NOMO-1 treated with dmso at 0.1 percent for 144 hours (cell line): ENCODE data around the gene BAIAP3.
"Not testable (repeated sequence)": the region's sequence is repeated elsewhere in the genome, so short reads cannot be mapped to it uniquely, and the experiment has no call there.

ENCODE experiments used
- DNase-seq: peaks from one replicate; lab custom pipeline; 2025; ENCODE audit not compliant: unreplicated experiment; lab: John Stamatoyannopoulos, UW

Gene BAIAP3

GRCh38 chr16:1315081-1316032 is 18.1 kb upstream of the BAIAP3 start:
- DNase-seq: no peak

DNA sequence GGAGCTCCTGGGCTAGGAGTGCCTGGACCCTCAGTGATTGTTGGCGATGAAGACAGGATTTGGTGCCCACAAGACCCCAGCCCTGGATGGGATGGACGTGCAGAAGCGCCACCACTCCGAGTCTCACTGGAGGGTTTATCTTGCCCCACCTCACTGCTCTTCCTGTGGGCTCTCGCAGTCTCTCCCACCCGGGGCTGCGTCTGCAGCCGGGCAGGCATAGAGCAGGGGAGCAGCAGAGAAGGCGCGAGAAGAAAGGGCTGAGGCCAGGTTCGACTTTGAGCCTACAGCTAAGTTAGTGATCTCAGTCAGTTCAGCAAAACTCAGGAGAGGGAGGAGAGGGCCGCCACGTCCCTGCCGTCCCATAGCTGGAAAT is 17.4 kb upstream of the BAIAP3 start:
- DNase-seq: no peak

- DNase-seq: no peak
Observed at GRCh38 chr16:1317479-1318267, 15.8 kb upstream of the BAIAP3 start.

GRCh38 chr16:1318268-1318545 is 15.2 kb upstream of the BAIAP3 start:
- DNase-seq: no peak

GRCh38 chr16:1319041-1319440 is 14.4 kb upstream of the BAIAP3 start:
- DNase-seq: no peak

- no peak for DNase-seq
Observed at GRCh38 chr16:1320097-1320496, 13.3 kb upstream of the BAIAP3 start.

DNA sequence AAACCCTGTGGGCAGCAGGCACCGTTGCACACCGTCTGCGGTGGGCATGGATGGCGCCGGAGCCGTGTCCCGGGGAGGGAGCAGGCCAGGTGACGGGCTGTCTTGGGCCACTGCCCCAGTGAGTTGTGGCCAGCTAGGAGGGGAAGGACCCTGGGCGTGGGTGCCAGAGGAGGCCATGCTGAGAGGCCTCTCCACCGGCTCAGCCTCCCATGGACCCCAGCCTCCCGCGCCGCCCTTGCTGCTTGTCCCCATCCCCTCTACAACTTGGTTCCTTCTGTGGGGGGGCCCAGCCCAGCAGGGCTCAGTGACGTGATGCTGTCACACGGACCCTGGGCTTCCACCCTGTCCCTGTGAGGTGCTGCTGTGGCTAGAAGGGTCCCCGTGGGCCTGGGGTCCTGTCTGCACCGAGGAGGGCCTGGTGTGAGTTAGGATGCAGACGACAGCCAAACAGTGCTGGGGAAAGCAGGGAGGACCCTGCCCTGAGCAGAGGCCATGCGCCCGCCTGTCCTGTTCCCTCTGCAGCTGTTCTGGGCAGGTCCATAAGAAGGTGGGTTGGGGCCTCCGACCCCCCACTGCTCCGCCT is 12.7 kb upstream of the BAIAP3 start:
- DNase-seq: no peak

- DNase-seq: no peak
Observed at GRCh38 chr16:1322407-1322806, 11.0 kb upstream of the BAIAP3 start.

DNA sequence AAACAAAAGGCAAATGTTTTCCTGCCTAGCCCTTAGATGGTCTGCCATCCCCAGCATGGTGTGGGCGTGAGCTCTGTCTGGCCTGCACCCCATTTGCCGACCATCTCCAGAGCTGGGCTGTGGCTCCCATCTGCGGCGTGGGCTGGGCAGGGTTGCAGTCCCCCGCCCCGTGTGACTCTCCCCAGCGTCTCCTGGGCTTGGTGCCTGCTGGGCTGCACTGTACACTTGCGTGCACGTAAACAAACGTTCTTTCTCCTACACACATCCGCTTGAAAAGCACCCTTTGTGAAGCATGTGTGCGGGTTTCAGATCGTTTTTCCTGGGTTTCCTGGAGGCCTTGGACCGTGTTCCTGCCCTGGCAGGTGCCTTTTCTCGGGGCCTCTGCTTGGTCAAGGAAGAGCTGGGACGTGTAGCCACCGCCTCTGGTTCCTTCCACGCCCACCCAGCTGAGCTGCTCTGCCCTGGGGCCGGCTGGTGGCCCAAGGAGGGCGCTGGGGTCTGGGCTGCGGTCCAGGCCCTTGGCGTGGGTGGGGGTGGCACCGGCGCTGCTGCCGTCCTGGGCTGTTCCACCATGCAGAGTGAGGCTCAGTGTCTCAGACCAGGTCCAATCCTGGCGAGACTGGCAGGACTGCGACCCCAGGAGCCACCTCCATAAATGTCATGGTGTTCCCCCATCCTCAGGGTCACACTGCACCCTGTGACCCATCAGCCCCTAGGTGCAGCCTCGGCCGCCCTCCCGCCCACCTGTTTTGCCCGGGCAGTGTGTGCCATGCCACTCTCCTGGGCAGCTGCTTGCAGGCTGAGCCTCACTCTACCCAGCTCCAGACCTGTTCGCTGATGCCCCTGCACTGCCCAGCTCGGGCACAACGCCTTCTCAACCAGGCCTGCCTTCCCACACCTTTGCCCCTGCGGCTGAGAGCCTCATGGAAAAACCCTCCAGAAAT is 9.9 kb upstream of the BAIAP3 start:
- DNase-seq: no peak

GRCh38 chr16:1324286-1324826 is 9.1 kb upstream of the BAIAP3 start:
- no peak for DNase-seq

DNA sequence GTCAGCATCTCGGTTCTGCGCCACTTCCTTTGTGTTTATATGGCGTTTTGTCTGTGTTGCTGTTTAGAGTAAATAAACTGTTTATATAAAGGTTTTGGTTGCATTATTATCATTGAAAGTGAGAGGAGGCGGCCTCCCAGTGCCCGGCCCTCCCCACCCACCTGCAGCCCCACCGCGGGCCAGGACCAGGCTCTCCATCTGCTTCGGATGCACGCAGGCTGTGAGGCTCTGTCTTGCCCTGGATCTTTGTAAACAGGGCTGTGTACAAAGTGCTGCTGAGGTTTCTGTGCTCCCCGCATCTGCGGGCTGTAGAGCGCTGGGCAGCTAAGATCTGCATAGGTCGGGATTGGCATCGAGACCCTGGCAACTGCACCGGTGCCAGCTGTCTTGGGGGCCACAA is 8.2 kb upstream of the BAIAP3 start:
- DNase-seq: no peak

GRCh38 chr16:1325673-1326371 is 7.6 kb upstream of the BAIAP3 start:
- no peak for DNase-seq

- DNase-seq: no peak
Observed at GRCh38 chr16:1326391-1326790, 7.1 kb upstream of the BAIAP3 start.

- DNase-seq: no peak
Observed at GRCh38 chr16:1326946-1327618, 6.4 kb upstream of the BAIAP3 start.

DNA sequence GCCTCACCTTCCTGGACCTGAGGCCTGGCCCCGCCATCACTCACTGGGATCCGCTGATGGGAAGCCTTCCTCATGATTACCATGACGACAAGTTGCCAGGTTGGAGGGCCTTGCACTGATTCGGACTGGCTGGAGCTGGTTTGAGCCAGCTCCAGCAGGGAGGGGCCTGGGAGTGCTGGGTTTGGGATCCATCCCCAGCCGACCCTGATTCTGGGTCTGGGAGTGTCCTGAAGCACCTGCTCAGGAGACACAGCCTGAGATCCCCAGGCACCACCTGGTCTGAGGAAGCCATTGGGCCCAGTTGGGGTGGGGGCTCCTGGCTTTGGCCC is 5.9 kb upstream of the BAIAP3 start:
- no peak for DNase-seq

DNA sequence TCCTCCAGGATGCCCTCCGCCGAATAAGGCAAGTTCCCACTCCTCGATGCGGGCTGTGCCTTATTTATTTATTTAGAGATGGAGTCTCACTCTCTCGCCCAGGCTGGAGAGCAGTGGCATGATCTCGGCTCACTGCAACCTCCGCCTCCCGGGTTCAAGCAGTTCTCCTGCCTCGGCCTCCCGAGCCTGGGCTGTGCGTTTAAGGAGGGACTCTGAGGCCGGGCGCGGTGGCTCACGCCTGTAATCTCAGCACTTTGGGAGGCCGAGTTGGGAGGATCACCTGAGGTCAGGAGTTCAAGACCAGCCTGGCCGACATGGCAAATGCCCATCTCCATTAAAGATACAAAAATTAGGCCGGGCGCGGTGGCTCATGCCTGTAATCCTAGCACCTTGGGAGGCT is 5.3 kb upstream of the BAIAP3 start:
- not testable (repeated sequence) for DNase-seq

DNA sequence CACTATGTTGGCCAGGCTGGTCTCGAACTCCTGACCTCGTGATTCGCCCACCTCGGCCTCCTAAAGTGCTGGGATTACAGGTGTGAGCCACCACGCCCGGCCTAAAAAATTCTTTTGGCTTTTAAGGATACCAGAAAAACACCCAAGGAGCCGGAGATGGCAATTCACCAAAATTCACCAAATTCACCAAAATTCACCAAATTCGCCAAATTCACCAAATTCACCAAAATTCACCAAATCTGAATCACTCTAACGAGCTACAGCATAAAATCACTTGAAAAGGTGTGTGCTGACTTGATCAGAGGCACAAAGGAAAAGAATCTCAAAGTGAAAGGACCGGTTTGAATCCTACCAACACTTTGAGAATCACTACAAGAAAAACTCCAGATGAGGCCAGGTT is 4.5 kb upstream of the BAIAP3 start:
- not testable (repeated sequence) for DNase-seq

DNA sequence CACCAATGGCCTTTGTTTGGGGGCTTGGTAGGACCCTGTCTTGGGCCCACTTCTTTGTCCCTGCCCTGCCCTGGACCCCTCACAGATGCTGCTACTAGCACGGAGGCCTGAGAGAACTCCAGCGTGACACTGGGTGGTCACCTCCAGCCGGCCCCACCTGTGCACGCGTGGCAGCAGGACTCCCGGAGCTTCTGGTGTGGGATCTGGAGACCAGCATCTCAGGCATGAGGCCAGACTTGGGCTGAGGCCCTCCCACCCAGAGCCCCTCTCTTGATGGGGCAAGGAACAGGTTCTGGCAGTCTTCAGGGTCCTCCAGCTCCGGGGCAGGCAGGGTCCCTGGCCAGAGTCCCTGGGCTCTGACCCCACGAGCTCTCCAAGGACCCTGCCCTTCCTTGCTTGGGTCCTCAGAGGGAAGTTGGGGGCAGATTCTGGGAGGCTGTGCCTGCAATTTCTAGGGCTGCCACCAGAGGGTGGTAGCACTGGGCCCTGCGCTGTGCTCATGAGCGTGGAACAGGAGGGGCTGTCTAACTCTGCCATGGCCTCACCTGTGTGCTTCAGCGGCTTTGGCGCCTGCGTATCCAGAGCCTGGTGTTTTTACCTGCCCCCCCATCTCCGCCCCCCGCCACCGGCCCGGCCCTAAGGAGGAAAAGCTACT is 3.1 kb upstream of the BAIAP3 start:
- DNase-seq: no peak
